H1 (cell line): ENCODE data around the gene COX7B2. TPM values are rescaled to one million over a fixed set of nuclear protein-coding genes. Genes with fewer than 3 reads are reported as not detected.

Source experiments
- CTCF ChIA-PET: fragments of 300-600 bp; sonication (Branson Sonifier 250); formaldehyde crosslinking; loops from one replicate; lab custom pipeline; 2021; ENCODE audit not compliant: partially characterized antibody; lab: Charles Lee
- POLR2A ChIA-PET: fragments of 300-600 bp; sonication (Branson Sonifier 250); formaldehyde crosslinking; loops from one replicate; lab custom pipeline; 2021; ENCODE audit warnings: inconsistent platforms; ENCODE audit not compliant: partially characterized antibody; lab: Charles Lee
- DNase-seq, 2 experiments: peaks; one replicate each; pipeline versions ENCODE4 v3.0.0 to v3.0.0-alpha.2; 2010 to 2022; ENCODE audit warnings: low spot score in 2 of 2, low read depth in 1 of 2, mixed read lengths in 1 of 2
- FAIRE-seq: peaks from 2 replicates; lab custom pipeline; 2011; peaks lifted over from hg19 to GRCh38; lab: Jason Lieb, UNC
- H2AFZ ChIP-seq: 2 replicates; pipeline ENCODE4 v1.8.1; 2012; ENCODE audit warnings: low read length, inconsistent platforms
- H2AK5ac ChIP-seq: 2 replicates; pipeline ENCODE4 v1.6.1; 2013; ENCODE audit warnings: low read depth, low read length
- H2BK120ac ChIP-seq: replicated peaks from 2 replicates; pipeline ENCODE3; 2013; ENCODE audit warnings: low read depth, low read length, inconsistent platforms
- H2BK12ac ChIP-seq: 2 replicates; pipeline ENCODE4 v1.6.1; 2013; ENCODE audit warnings: low read depth, low read length
- H2BK15ac ChIP-seq: 2 replicates; pipeline ENCODE4 v1.6.1; 2013; ENCODE audit warnings: low read length
- H2BK20ac ChIP-seq: 2 replicates; pipeline ENCODE4 v1.6.1; 2013; ENCODE audit warnings: low read length
- H2BK5ac ChIP-seq: 2 replicates; pipeline ENCODE4 v1.6.1; 2013; ENCODE audit warnings: low read depth, low read length
- H3K14ac ChIP-seq: 2 replicates; pipeline ENCODE4 v1.6.1; 2013; ENCODE audit warnings: inconsistent platforms; ENCODE audit not compliant: insufficient read length
- H3K18ac ChIP-seq: 2 replicates; pipeline ENCODE4 v1.6.1; 2013; ENCODE audit warnings: low read length; ENCODE audit errors: extremely low read depth
- H3K23ac ChIP-seq: 2 replicates; pipeline ENCODE4 v1.6.1; 2013; ENCODE audit warnings: inconsistent platforms; ENCODE audit not compliant: insufficient read length
- H3K23me2 ChIP-seq: 2 replicates; pipeline ENCODE4 v1.6.1; 2013; ENCODE audit warnings: low read depth, low read length
- H3K27ac ChIP-seq: 2 replicates; pipeline ENCODE4 v1.6.1; 2011; ENCODE audit warnings: low read depth, low read length, inconsistent platforms
- H3K27me3 ChIP-seq, 4 experiments: replicated peaks in 1 of 4; 1 replicate in 1 of 4; 2 replicates in 3 of 4; pipeline versions ENCODE4 v1.6.1 to v1.8.1; 2011 to 2013; ENCODE audit warnings: low read length in 3 of 4, mild to moderate bottlenecking in 3 of 4, inconsistent platforms in 2 of 4, mixed read lengths in 2 of 4, moderate library complexity in 1 of 4; ENCODE audit not compliant: control insufficient read depth in 3 of 4, insufficient read depth in 3 of 4; ENCODE audit errors: extremely low read depth in 1 of 4
- H3K36me3 ChIP-seq, 4 experiments: 2 replicates each; pipeline versions ENCODE4 v1.6.1 to v1.8.1; 2011 to 2013; ENCODE audit warnings: mild to moderate bottlenecking in 4 of 4, low read length in 3 of 4, moderate library complexity in 2 of 4, control low read depth in 1 of 4, inconsistent platforms in 1 of 4; ENCODE audit not compliant: insufficient read depth in 4 of 4, control insufficient read depth in 2 of 4
- H3K4ac ChIP-seq: replicated peaks from 2 replicates; pipeline ENCODE3; 2013; ENCODE audit warnings: low read length, low read depth, mixed read lengths, inconsistent platforms; ENCODE audit not compliant: insufficient read length
- H3K4me1 ChIP-seq, 4 experiments: replicated peaks in 1 of 4; 1 replicate in 1 of 4; 2 replicates in 3 of 4; pipeline versions ENCODE4 v1.6.1 to v1.8.1; 2011 to 2013; ENCODE audit warnings: low read length in 3 of 4, inconsistent platforms in 2 of 4, mixed read lengths in 1 of 4; ENCODE audit not compliant: insufficient read depth in 4 of 4, control insufficient read depth in 3 of 4
- H3K4me2 ChIP-seq, 2 experiments: 2 replicates each; pipeline versions ENCODE4 v1.6.1 to v1.8.1; 2011 to 2013; ENCODE audit warnings: low read depth in 2 of 2, low read length in 2 of 2, control low read depth in 1 of 2, inconsistent platforms in 1 of 2, mild to moderate bottlenecking in 1 of 2; ENCODE audit not compliant: insufficient read depth in 1 of 2
- H3K4me3 ChIP-seq, 4 experiments: fragments of 200-600, 300-600 bp in 1 of 4; sonication (generic), shearing (Covaris generic), sonication (Bioruptor Twin) in 1 of 4; 2 replicates each; pipeline versions ENCODE4 v1.5.1 to v1.8.1; 2011 to 2016; ENCODE audit warnings: low read length in 4 of 4, low read depth in 3 of 4, control low read depth in 2 of 4, inconsistent platforms in 2 of 4, mild to moderate bottlenecking in 2 of 4, mixed read lengths in 1 of 4, moderate library complexity in 1 of 4; ENCODE audit not compliant: insufficient read depth in 2 of 4; ENCODE audit errors: extremely low read depth in 1 of 4
- H3K56ac ChIP-seq: replicated peaks from 2 replicates; pipeline ENCODE3; 2013; ENCODE audit warnings: low read depth, mild to moderate bottlenecking, mixed read lengths, low read length, inconsistent platforms; ENCODE audit not compliant: insufficient read length
- H3K79me1 ChIP-seq: 2 replicates; pipeline ENCODE4 v1.6.1; 2013; ENCODE audit warnings: low read depth, low read length, control low read depth
- H3K79me2 ChIP-seq, 2 experiments: 2 replicates each; pipeline versions ENCODE4 v1.6.1 to v1.8.1; 2012 to 2013; ENCODE audit warnings: low read length in 2 of 2, mild to moderate bottlenecking in 2 of 2, inconsistent platforms in 1 of 2; ENCODE audit not compliant: insufficient read depth in 2 of 2, control insufficient read depth in 1 of 2
- H3K9ac ChIP-seq, 4 experiments: replicated peaks in 1 of 4; 1 replicate in 1 of 4; 2 replicates in 3 of 4; pipeline versions ENCODE4 v1.6.1 to v1.8.1; 2011 to 2013; ENCODE audit warnings: low read depth in 3 of 4, low read length in 3 of 4, control low read depth in 2 of 4, mild to moderate bottlenecking in 2 of 4, moderate library complexity in 2 of 4, inconsistent platforms in 1 of 4; ENCODE audit errors: extremely low read depth in 1 of 4
- H3K9me3 ChIP-seq, 2 experiments: 2 replicates each; pipeline versions ENCODE4 v1.6.1 to v1.8.1; 2012 to 2013; ENCODE audit warnings: mild to moderate bottlenecking in 2 of 2, moderate library complexity in 2 of 2, control low read depth in 1 of 2, inconsistent platforms in 1 of 2, low read depth in 1 of 2, low read length in 1 of 2, mixed read lengths in 1 of 2; ENCODE audit not compliant: insufficient read depth in 2 of 2
- H4K20me1 ChIP-seq, 2 experiments: replicated peaks in 1 of 2; 2 replicates each; pipeline versions ENCODE3 to v1.8.1; 2011 to 2013; ENCODE audit warnings: inconsistent platforms in 2 of 2, low read length in 2 of 2, mild to moderate bottlenecking in 1 of 2; ENCODE audit not compliant: insufficient read depth in 2 of 2, control insufficient read depth in 1 of 2
- H4K5ac ChIP-seq: 2 replicates; pipeline ENCODE4 v1.6.1; 2013; ENCODE audit warnings: low read length, low read depth, mixed read lengths, inconsistent platforms; ENCODE audit not compliant: insufficient read length
- H4K8ac ChIP-seq: 2 replicates; pipeline ENCODE4 v1.8.0; 2013; ENCODE audit warnings: mild to moderate bottlenecking, moderate library complexity, low read length, inconsistent platforms; ENCODE audit not compliant: insufficient read depth; ENCODE audit errors: extremely low read depth
- H4K91ac ChIP-seq: replicated peaks from 2 replicates; pipeline ENCODE3; 2013; ENCODE audit warnings: low read length, mixed read lengths, inconsistent platforms; ENCODE audit not compliant: insufficient read length
- CBX8 ChIP-seq: fragments of 300-800, 300-1000 bp; sonication (generic); IDR thresholded peaks from 2 replicates; pipeline ENCODE4 v1.7.1; 2016; ENCODE audit warnings: low read depth, low read length, borderline replicate concordance
- FOSL1 ChIP-seq: IDR thresholded peaks from 2 replicates; pipeline ENCODE4 v1.6.1; 2011; ENCODE audit warnings: mild to moderate bottlenecking, low read depth, low read length, moderate library complexity; ENCODE audit not compliant: insufficient read depth
- JUND ChIP-seq: IDR thresholded peaks from 2 replicates; pipeline ENCODE4 v1.6.1; 2011; ENCODE audit warnings: mild to moderate bottlenecking, improper control_type of control experiment, low read length
- RBBP5 ChIP-seq: IDR thresholded peaks from 2 replicates; pipeline ENCODE4 v1.7.1; 2012; ENCODE audit warnings: low read depth, mild to moderate bottlenecking, inconsistent platforms, low read length, moderate library complexity, borderline replicate concordance
- RNF2 ChIP-seq: fragments of 200-900, 300-1000 bp; sonication (generic); IDR thresholded peaks from 2 replicates; pipeline ENCODE4 v1.7.1; 2016; ENCODE audit warnings: borderline replicate concordance, low read depth, mild to moderate bottlenecking, antibody characterized with exemption, low read length; ENCODE audit not compliant: poor library complexity, severe bottlenecking; ENCODE audit errors: missing control alignments
- SP2 ChIP-seq: IDR thresholded peaks from 2 replicates; pipeline ENCODE4 v1.6.1; 2012; ENCODE audit warnings: mild to moderate bottlenecking, low read length, inconsistent platforms
- SP4 ChIP-seq: IDR thresholded peaks from 2 replicates; pipeline ENCODE4 v1.6.1; 2012; ENCODE audit warnings: low read length, inconsistent platforms
- TBP ChIP-seq: IDR thresholded peaks from 2 replicates; pipeline ENCODE4 v1.6.1; 2011; ENCODE audit warnings: low read depth, low read length, improper control_type of control experiment
- YY1 ChIP-seq: IDR thresholded peaks from 2 replicates; pipeline ENCODE4 v1.6.1; 2011; ENCODE audit warnings: low read depth, mild to moderate bottlenecking, low read length
- polyA plus RNA-seq, 7 experiments: library from polyadenylated mRNA; depleted of rRNA in 3 of 7; stranded (reverse) in 5 of 7; unstranded in 2 of 7; fragments of >200 nt in 5 of 7; fragments of 200-250 nt in 2 of 7; gene quantifications; 1 replicate in 5 of 7; 2 replicates in 1 of 7; 4 replicates in 1 of 7; pipeline versions ENCODE4 v1.2.1 to v1.2.3, GENCODE V29; 2011 to 2013; ENCODE audit warnings: missing spikeins in 2 of 7, mixed read lengths in 2 of 7
- total RNA-seq: library from RNA; stranded (reverse); fragmentation: NEBNext Ultra II Directional; extraction: Animal tissue kit (Norgen Biotek cat#: 25700); gene quantifications from 2 replicates; pipeline ENCODE4 v1.2.1, GENCODE V29; 2021

COX7B2 gene
- total and polyA plus RNA-seq, 2 of the 8 experiments (the other 6 are each of a cell fraction or from before 2014, with no cell fraction given) = not detected

GRCh38 chr4:46945062-46945461 is 36.0 kb upstream of the COX7B2 start:
- no peak overlapping the region for H3K27ac ChIP-seq

More at GRCh38 chr4:46945062-46945461, 36.0 kb upstream of the COX7B2 start:
- no peak for DNase-seq
- Histone ChIP-seq H3K4me1 (no peaks in the 10 kb centered on the region), H2BK120ac (no peak overlapping the region), H4K91ac (no peak overlapping the region), H2BK15ac (no peak overlapping the region), H3K4me2 (no peak overlapping the region), H2AFZ (no peak overlapping the region), H3K23me2 (no peaks in the 10 kb centered on the region)
- CTCF ChIA-PET = interaction anchor here (0.8 to 1.3 kb wide), 3 partner anchors 8 to 88 kb away, joined by 3 to 5 read pairs (median 3); no protein-coding TSS in a partner anchor
- TF ChIP-seq CBX8 (no peak), JUND (no peak), TBP (no peak), RNF2 (no peak), FOSL1 (no peak), YY1 (no peak), SP2 (no peak), RBBP5 (no peak), SP4 (no peak)
- TF ChIP-seq, all 59 proteins: peak for 0
- H2AK5ac ChIP-seq = no peak overlapping the region
- H3K79me1 ChIP-seq = no peaks in the 10 kb centered on the region
- POLR2A ChIA-PET = no interaction called here
- no peak overlapping the region for H3K56ac ChIP-seq
- no peak for FAIRE-seq
- H3K9ac ChIP-seq = no peak overlapping the region
- H3K23ac ChIP-seq = no peak overlapping the region
- H3K18ac ChIP-seq = no peak overlapping the region
- no peak overlapping the region for H2BK5ac ChIP-seq
- H3K14ac ChIP-seq = no peak overlapping the region
- H4K8ac ChIP-seq = no peak overlapping the region
- H3K9me3 ChIP-seq = no peaks in the 10 kb centered on the region
- H3K36me3 ChIP-seq = no peaks in the 10 kb centered on the region
- H4K5ac ChIP-seq = no peak overlapping the region
- H2BK12ac ChIP-seq = no peak overlapping the region
- H3K79me2 ChIP-seq = no peaks in the 10 kb centered on the region
- no peak overlapping the region for H3K4ac ChIP-seq
- no peaks in the 10 kb centered on the region for H3K27me3 ChIP-seq
- no peak overlapping the region for H2BK20ac ChIP-seq
- H3K4me3 ChIP-seq = no peak overlapping the region
- no peaks in the 10 kb centered on the region for H4K20me1 ChIP-seq
